ENCODE data around the gene TLX2. TPM values are rescaled to one million over a fixed set of nuclear protein-coding genes. Genes with fewer than 3 reads are reported as not detected.

The TLX2 gene
- total and polyA plus RNA-seq, 2 of the 13 experiments (the other 11 are each of a cell fraction or from before 2014, with no cell fraction given) = 0.05 to 0.20 TPM

- TF ChIP-seq HNRNPUL1 (IDR thresholded peaks at IDR 0.05; ENCODE audit: low read depth, low read length) (no peak), SETDB1 (CRISPR knock-in tag; IDR thresholded peaks at IDR 0.05; ENCODE audit: borderline replicate concordance) (no peak), ZUFSP (CRISPR knock-in tag; IDR thresholded peaks at IDR 0.05; ENCODE audit: borderline replicate concordance) (no peak), ZNF768 (CRISPR knock-in tag; IDR thresholded peaks at IDR 0.05) (peak; percentile 52; the same call in 1 of the 2 replicates), ONECUT2 (CRISPR knock-in tag; IDR thresholded peaks at IDR 0.05) (no peak), CBX5 (CRISPR knock-in tag; IDR thresholded peaks at IDR 0.05; ENCODE audit: borderline replicate concordance) (no peak), TEF (CRISPR knock-in tag; IDR thresholded peaks at IDR 0.05) (no peak), GFI1 (CRISPR knock-in tag; IDR thresholded peaks at IDR 0.05; ENCODE audit: borderline replicate concordance) (0 out of 2 replicates have a peak, but pooled peaks have one; percentile 42), CERS6 (CRISPR knock-in tag; IDR thresholded peaks at IDR 0.05) (no peak), ASH2L (IDR thresholded peaks at IDR 0.05; ENCODE audit: insufficient read length, low read depth, low read length) (no peak), RNF2 (conservative IDR thresholded peaks at IDR 0.05; ENCODE audit: low read depth) (no peak), MAX (IDR thresholded peaks at IDR 0.05) (no peak), ZNF547 (CRISPR knock-in tag; IDR thresholded peaks at IDR 0.05) (peak; percentile 63), SP140L (CRISPR knock-in tag; IDR thresholded peaks at IDR 0.05; ENCODE audit: borderline replicate concordance) (no peak), TCF7L2 (IDR thresholded peaks at IDR 0.05; ENCODE audit: low read depth, low read length) (no peak), ZNF75D (CRISPR knock-in tag; IDR thresholded peaks at IDR 0.05; ENCODE audit: borderline replicate concordance) (0 out of 2 replicates have a peak, but pooled peaks have one; percentile 84), TBP (CRISPR knock-in tag; IDR thresholded peaks at IDR 0.05) (no peak), ZNF639 (CRISPR knock-in tag; conservative IDR thresholded peaks at IDR 0.05) (no peak), ZNF777 (CRISPR knock-in tag; IDR thresholded peaks at IDR 0.05) (0 out of 2 replicates have a peak, but pooled peaks have one; percentile 49), RBFOX2 (IDR thresholded peaks at IDR 0.05; ENCODE audit: low read depth, low read length) (peak; percentile 85), ZNF792 (CRISPR knock-in tag; IDR thresholded peaks at IDR 0.05) (no peak), ZBTB7B (CRISPR knock-in tag; IDR thresholded peaks at IDR 0.05) (no peak), ZNF264 (CRISPR knock-in tag; IDR thresholded peaks at IDR 0.05) (no peak), CENPBD1 (CRISPR knock-in tag; IDR thresholded peaks at IDR 0.05; ENCODE audit: borderline replicate concordance, low read depth) (no peak), SOX5 (CRISPR knock-in tag; IDR thresholded peaks at IDR 0.05; ENCODE audit: borderline replicate concordance) (no peak)
These were observed 16.3 kb upstream of the TLX2 start (continued) for GRCh38 chr2:74497777-74498499.

Measured in HepG2 (cell line).